CD4-positive, alpha-beta T cell treated with Interleukin-17A for 1 hour (primary cell): ENCODE measurements around the gene UBE2E1.
"Not testable (repeated sequence)": the region's sequence is repeated elsewhere in the genome, so short reads cannot be mapped to it uniquely, and the experiment has no call there.

Source experiments
- DNase-seq: peaks from one replicate; pipeline ENCODE4 v3.0.0-alpha.2; 2020

Gene UBE2E1

GRCh38 chr3:23884481-23884880 lies 78.7 kb downstream of the UBE2E1 start:
- DNase-seq: no peak

DNA sequence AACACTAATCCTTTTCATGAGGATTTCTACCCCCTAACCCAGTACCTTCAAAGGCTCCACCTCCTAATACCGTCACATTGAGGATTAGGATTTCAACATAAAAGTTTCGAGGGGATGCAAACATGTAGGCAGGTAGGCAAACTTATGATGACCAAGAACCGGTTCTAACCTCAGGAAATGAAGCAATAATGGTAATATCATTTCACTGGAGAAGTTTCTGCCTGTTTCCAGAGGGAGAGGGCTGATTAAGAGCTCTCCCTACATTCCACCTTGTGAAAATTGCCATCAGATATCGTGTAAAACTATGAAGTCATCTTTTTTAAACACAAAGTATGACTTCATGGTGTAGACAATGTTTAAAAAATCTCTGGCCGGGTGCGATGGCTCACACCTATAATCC lies 79.5 kb downstream of the UBE2E1 start:
- no peak for DNase-seq

DNA sequence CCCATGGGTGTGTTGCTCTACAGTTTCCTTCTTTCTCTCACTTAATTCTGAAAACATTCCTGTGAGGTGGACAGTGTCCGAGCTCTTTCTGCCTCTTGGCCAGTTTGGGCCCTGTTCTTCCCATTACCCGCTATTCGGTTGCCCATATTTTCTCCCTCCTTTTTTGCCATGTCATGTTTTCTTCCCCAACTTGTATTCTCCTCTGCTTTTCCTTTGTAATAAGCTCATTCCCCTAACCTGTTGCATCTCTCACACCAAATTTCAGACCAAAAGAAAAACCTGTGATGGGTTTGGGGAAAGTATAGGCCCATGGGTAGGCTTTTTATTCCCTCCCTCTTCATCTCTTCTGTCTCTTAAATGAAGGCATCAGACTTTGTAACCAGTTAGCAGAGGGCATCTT lies 80.6 kb downstream of the UBE2E1 start:
- DNase-seq: no peak

DNA sequence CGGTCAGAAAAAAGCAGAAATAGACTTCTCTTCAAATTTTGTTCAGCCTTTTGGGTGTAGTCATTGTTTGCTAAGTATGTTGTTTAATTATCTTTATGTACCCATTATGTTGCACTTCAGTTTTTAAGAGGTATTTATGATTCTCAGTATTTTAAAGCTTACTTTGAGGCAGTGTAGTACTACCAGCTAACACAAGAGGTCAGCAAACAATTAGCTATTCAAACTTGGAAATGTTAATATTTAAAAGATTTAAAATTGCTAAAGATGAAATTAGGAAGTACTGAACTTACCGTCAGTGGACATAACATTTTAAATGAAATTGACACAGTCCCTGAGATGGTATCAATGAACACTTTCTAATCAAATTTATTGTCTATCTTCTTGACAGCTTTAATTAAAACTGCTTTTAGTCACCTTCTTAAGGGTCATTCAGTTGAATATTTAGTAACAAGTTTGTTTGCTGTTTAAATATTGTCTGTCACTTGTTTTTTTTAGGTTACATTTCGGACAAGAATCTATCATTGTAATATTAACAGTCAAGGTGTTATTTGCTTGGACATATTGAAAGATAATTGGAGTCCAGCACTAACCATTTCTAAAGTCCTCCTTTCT lies 83.0 kb downstream of the UBE2E1 start:
- peak; percentile 57 for DNase-seq

- DNase-seq: no peak
Observed at GRCh38 chr3:23889386-23889785, 83.6 kb downstream of the UBE2E1 start.

- DNase-seq: no peak
Observed at GRCh38 chr3:23889950-23890349, 84.2 kb downstream of the UBE2E1 start.

DNA sequence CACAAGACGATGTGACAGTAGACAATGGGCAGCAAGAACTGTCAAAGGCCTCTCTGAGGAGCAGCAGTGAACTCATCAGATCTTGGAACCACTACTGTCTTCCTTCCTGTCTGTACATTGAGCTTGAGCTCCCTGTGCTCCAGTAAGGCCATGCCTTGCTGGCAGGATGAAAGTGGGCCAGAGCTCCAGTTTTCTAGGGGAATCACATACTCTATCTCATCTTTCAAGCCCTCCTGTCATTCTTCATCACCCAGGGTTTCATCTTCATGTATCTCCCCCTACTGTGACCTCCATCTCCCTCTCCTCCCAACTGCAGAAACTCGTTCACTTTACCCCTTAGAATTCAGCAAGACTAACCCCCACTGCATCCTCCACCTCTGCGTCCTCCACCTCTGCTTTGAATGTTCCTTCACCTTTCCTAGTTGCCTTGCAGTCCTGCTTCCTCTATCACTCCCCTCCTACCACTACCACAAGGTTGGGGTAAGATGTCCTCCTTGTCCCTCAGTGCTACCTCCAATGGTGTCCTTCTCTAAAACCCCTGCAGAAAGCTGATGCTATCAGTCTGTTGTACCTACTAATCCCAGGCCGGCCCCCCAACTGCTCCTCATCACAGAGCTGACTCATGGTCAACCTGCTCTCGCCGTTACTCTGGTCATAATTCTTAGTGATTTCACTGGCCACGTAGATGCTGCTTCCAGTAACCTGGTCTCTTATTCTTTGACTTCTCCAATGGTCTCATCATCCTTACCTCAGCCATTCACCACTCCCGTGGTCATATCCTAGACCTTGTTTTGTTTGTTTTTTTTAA lies 88.7 kb downstream of the UBE2E1 start:
- DNase-seq: no peak

- DNase-seq: no peak
Observed at GRCh38 chr3:23895181-23895580, 89.4 kb downstream of the UBE2E1 start.

DNA sequence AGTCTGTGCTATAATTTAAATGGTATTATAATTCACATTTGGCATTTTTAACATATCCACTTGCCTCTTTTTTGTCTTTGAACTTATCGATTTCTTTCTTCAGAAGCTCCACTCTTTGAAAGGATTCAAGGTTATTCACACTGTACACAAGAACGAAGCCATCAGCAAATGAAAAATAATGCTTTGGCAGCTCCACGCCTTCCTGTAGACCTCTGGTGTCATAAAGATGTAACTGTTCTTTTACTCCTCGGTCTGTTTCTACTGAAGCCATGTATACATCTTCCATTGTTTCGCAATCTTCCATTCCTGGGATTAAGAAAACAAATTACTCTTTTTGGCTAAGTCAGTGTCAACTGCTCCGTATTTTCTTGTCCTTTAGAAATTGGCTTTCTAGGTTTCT lies 95.0 kb downstream of the UBE2E1 start:
- DNase-seq: no peak

DNA sequence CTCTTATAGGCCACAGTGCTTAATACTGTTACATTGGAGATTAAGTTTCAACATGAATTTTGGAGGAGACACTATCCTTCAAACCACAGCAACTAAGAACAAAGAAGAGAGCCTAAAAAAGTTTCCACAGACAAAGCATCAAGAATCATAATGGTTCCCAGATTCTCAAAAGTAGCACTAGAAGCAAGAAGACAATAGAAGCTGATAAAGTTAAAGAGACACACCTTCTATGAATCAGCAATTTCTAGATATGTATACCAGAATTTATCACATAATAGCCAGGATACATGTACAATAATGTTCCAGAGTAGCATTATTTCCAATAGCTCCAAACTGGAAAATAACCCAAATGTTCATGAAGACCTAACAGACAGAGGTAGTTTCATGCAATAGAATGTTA lies 98.8 kb downstream of the UBE2E1 start:
- no peak for DNase-seq

DNA sequence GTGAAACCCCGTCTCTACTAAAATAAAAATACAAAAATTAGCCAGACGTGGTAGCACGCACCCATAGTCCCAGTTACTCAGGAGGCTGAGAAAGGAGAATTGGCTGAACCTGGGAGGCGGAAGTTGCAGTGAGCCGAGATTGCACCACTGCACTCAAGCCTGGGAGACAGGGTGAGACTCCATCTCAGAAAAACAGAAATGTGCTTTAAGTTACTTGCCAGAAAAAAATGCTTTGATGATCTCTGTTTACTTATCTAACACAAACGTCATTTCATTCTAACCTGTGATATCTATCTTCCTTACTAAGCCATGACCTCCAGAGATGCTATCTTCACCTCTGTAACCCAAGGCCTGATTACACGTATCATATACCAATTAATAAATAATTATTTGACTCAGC lies 103.6 kb downstream of the UBE2E1 start:
- no peak for DNase-seq

- no peak for DNase-seq
Observed at GRCh38 chr3:23911397-23911796, 105.6 kb downstream of the UBE2E1 start.

GRCh38 chr3:23912335-23912734 lies 106.6 kb downstream of the UBE2E1 start:
- DNase-seq: not testable (repeated sequence)

DNA sequence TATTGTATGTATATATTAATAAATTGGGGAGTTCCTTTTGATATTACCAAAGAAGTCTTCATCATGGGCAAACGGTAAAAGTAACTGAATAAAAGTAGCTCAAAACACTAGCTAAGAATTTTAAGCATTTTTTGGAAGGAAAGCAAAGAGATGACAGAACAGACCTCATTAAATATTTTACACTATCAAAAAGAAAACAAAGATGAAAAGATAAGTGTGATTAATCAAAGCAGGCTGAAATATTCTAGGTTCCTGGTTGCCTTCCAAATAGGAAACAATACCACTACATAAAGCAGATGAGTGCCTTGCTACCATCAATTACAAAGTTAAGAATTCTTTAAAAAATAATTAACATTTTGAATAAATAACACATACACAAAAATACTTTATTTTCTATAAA lies 107.4 kb downstream of the UBE2E1 start:
- no peak for DNase-seq

- no peak for DNase-seq
Observed at GRCh38 chr3:23913873-23914743, 108.4 kb downstream of the UBE2E1 start.

GRCh38 chr3:23915537-23916108 lies 109.9 kb downstream of the UBE2E1 start:
- DNase-seq: no peak

DNA sequence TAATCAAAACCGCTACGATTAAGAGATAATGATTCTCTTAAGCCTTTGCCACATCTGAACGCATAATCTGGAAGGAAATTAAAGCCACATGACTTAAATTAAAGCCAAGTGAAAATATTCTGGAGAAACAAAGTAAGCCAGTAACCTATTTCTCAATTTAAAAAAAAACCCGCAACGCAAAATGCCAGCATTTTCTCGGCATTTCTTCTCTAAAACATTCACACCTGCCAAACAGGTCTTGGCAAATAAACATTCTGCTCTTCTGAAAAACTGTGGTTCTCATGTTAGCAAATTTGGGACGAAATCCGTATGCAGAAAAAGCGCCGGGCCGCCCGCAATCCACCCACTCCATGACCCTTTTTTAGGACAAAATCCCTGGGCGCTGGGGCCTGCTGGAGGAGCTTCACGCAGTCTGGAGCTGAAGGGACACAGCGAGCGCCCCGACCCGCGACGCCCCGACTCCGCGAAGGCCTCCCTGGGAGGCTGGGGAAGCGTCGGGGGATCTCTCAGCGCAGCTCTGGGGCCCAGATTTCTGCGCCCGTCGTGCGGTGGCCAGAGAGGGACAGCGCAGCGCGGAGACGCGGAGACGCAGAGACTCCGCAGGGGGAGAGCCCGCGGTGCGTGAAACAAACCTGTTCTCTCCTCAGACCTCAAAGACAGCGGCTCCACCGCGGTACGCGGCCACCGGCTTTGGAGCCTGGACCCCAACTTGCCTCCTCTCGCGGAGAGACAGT lies 110.6 kb downstream of the UBE2E1 start:
- DNase-seq: no peak

GRCh38 chr3:23916886-23917678 lies 111.3 kb downstream of the UBE2E1 start, which contains the start of the genes NKIRAS1 and RPL15:
Gene NKIRAS1, minus strand, starts transcription at chr3:23916990. Its CDS starts 6,086 bp downstream, at chr3:23910904.
Gene RPL15, plus strand, starts transcription at chr3:23917132. Its CDS starts 728 bp downstream, at chr3:23917860.
- DNase-seq: peak; percentile 98

DNA sequence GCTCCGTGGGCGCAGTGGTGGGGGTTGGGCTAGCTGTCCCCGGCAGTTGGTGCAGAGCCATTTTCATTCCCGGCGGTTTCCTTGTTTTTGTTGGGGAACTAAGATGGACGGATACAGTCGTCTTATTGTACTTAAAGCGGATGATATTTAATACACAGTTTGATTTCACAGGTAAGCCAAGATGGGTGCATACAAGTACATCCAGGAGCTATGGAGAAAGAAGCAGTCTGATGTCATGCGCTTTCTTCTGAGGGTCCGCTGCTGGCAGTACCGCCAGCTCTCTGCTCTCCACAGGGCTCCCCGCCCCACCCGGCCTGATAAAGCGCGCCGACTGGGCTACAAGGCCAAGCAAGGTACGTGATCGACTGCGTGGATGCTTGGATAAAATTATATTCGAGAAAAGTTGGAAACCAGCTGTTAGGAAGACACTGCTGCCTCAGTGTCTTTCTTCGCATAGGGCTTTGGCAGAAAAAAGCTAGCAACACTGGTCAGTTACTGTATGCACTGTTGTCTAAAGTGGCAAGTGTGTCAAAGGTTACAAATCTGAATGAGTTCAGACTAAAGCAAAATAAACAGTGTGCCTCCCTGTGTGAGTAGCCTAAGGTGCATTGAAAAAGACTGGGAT lies 112.0 kb downstream of the UBE2E1 start:
- DNase-seq: not testable (repeated sequence)

GRCh38 chr3:23918331-23918730 lies 112.6 kb downstream of the UBE2E1 start:
- DNase-seq: not testable (repeated sequence)

DNA sequence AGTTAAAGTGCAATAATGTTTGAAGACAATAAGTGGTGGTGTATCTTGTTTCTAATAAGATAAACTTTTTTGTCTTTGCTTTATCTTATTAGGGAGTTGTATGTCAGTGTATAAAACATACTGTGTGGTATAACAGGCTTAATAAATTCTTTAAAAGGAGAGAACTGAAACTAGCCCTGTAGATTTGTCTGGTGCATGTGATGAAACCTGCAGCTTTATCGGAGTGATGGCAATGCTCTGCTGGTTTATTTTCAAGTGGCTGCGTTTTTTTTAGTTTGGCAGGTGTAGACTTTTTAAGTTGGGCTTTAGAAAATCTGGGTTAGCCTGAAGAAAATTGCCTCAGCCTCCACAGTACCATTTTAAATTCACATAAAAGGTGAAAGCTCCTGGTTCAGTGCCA lies 113.9 kb downstream of the UBE2E1 start:
- no peak for DNase-seq
